Adrenal gland (tissue), 5 donors: ENCODE measurements around the gene PGBD5.

Experiments used
- CTCF ChIP-seq, 6 experiments: fragments of 450-650 bp in 4 of 6; fragments of 200-600 bp in 2 of 6; sonication (generic) in 1 of 6; IDR thresholded peaks; 1 replicate in 5 of 6; 2 replicates in 1 of 6; pipeline versions ENCODE4 v1.5.1 to v1.8.0; 2016 to 2021; ENCODE audit warnings: antibody characterized with exemption in 6 of 6, mild to moderate bottlenecking in 2 of 6, moderate library complexity in 1 of 6
- POLR2A ChIP-seq, 2 donors: fragments of 450-650 bp; IDR thresholded peaks; one replicate each; pipeline ENCODE4 v1.6.1; 2017; ENCODE audit warnings: antibody characterized with exemption in 2 of 2, mild to moderate bottlenecking in 2 of 2, moderate library complexity in 1 of 2
- donor health status: DM: no; HTN: no; CAD: no.

- TF ChIP-seq CTCF (IDR thresholded peaks at IDR 0.05) (no peak), POLR2A (IDR thresholded peaks at IDR 0.05) (no peak)
Measured at GRCh38 chr1:230334447-230334837, 91.7 kb downstream of the PGBD5 start.
